ENCODE measurements around the gene MAPK10. TPM values are rescaled to one million over a fixed set of nuclear protein-coding genes. Genes with fewer than 3 reads are reported as not detected.

The MAPK10 gene
- total and polyA plus RNA-seq, 2 donors (not counting 3 experiments of a cell fraction or from before 2014, with no cell fraction given): 0.17 TPM; not detected in 1

GRCh38 chr4:86291180-86291579 is 68.7 kb downstream of the MAPK10 start:
- peaks cover 11% of the 10 kb centered on the region for H3K4me1 ChIP-seq (ENCODE audit: control insufficient read depth, extremely low read depth, insufficient read depth, low read length)
- H4K20me1 ChIP-seq (replicated peaks; ENCODE audit: control insufficient read depth, extremely low read depth, insufficient read depth, low read length): no peaks in the 10 kb centered on the region
- H3K79me2 ChIP-seq (ENCODE audit: control insufficient read depth, insufficient read depth, low read length): no peaks in the 10 kb centered on the region
- no peak for DNase-seq (ENCODE audit: low read depth, low spot score)
- H3K36me3 ChIP-seq (ENCODE audit: control insufficient read depth in 2 of 2, extremely low read depth in 1 of 2, insufficient read depth in 2 of 2, low read length in 2 of 2): no peaks in the 10 kb centered on the region
- no peaks in the 10 kb centered on the region for H3K9me3 ChIP-seq (replicated peaks; ENCODE audit: control insufficient read depth, insufficient read depth, low read length)
- ChIA-PET POLR2A (no interaction called here), CTCF (interaction anchor here (1.3 kb wide), 1 partner anchor 18 kb away, joined by 4 read pairs; no protein-coding TSS in a partner anchor)
- FAIRE-seq: no peak
- no peaks in the 10 kb centered on the region for H3K27me3 ChIP-seq (ENCODE audit: control insufficient read depth in 2 of 2, insufficient read depth in 2 of 2, low read length in 2 of 2)
- TF ChIP-seq JUN (IDR thresholded peaks at IDR 0.05; ENCODE audit: borderline replicate concordance, insufficient read depth, insufficient read length, low read depth) (no peak), POLR2AphosphoS5 (IDR thresholded peaks at IDR 0.05; ENCODE audit: insufficient read depth, low read depth, low read length) (no peak), MAX (IDR thresholded peaks at IDR 0.05; ENCODE audit: insufficient read depth, insufficient read length) (no peak), CTCF (IDR thresholded peaks at IDR 0.05; ENCODE audit: extremely low read depth in 1 of 2, insufficient read depth in 1 of 2, low read depth in 1 of 2, low read length in 2 of 2) (no peak), GATA2 (IDR thresholded peaks at IDR 0.05; ENCODE audit: insufficient read depth, insufficient read length, low read depth, low read length) (no peak), POLR2A (IDR thresholded peaks at IDR 0.05; ENCODE audit: low read depth, low read length) (no peak), FOS (IDR thresholded peaks at IDR 0.05; ENCODE audit: borderline replicate concordance, insufficient read depth, low read length) (no peak), EZH2 (IDR thresholded peaks at IDR 0.05; ENCODE audit: borderline replicate concordance, low read depth, low read length, severe bottlenecking) (no peak), MYC (IDR thresholded peaks at IDR 0.05; ENCODE audit: low read depth, low read length) (no peak)
- no peaks in the 10 kb centered on the region for H3K9me1 ChIP-seq (replicated peaks; ENCODE audit: control insufficient read depth, extremely low read depth, insufficient read depth, low read length)
- H2AFZ ChIP-seq (ENCODE audit: low read depth, low read length): no peak overlapping the region
- intact Hi-C loops (cut with micrococcal nuclease): no loop called here
- no peak overlapping the region for H3K27ac ChIP-seq (ENCODE audit: insufficient read depth, low read depth, low read length)
- no peak overlapping the region for H3K4me2 ChIP-seq (ENCODE audit: insufficient read depth, low read length)
- no TSS peak for BruUV-seq (replicated peaks)
- H3K9ac ChIP-seq (replicated peaks; ENCODE audit: extremely low read depth, insufficient read depth, low read length): no peak overlapping the region
- dilution Hi-C loops (cut with MboI; ENCODE audit: extremely low pct_ligation_motif_present, low sequenced_read_pairs): no loop called here
- no peak overlapping the region for H3K4me3 ChIP-seq (replicated peaks in 1 of 3; ENCODE audit: insufficient read depth in 1 of 3, low read depth in 1 of 3, low read length in 3 of 3)

Data from endothelial cell of umbilical vein (primary cell).